NOMO-1 treated with DMSO at 0.1 percent for 48 hours (cell line): ENCODE data around the gene WHRN.

Experiments
- DNase-seq: peaks from one replicate; lab custom pipeline; 2025; ENCODE audit not compliant: unreplicated experiment; lab: John Stamatoyannopoulos, UW

Gene WHRN

GRCh38 chr9:114474425-114474824 lies 30.8 kb downstream of the WHRN start:
- no peak for DNase-seq

- no peak for DNase-seq
Measured at GRCh38 chr9:114473447-114473801, 31.8 kb downstream of the WHRN start.

GRCh38 chr9:114472765-114473446 lies 32.4 kb downstream of the WHRN start:
- no peak for DNase-seq

DNA sequence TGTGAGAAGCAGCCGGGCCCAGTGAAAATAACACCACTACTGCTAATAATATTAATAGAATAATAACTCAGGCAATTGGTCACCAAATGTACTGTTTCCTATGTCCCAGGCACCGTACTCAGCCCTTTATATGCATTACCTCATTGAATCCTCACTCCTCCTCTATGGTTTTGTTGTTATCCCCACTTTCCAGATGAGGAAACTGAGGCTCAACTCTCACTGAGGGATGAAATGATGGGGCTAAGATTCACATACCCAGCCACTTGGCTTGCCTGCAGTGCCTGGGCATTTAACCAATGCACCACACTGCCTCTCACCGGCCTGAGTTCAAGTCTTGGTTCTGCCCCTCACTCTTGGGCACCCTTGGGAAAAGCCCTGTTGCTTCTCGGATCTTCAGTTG lies 34.1 kb downstream of the WHRN start:
- no peak for DNase-seq

DNA sequence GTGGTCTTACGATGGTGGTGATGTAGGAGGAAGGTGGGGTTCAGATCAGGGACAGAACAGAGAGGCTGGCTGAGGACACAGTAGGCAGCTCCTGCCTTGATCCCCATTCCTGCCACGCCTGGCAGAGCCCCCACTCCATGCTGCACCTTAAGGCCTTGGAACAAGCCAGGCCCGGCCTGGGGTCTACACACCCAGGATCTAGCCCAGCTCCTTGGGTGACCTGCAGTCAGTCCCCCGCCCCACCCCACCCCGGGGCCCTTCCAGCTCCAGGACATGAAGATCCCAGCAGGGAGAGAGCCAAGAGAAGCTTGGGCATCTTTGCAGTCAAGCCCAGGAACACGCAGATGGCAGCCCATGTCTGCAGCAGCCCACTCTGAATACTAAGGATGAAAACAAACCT lies 34.7 kb downstream of the WHRN start:
- DNase-seq, result no peak

DNA sequence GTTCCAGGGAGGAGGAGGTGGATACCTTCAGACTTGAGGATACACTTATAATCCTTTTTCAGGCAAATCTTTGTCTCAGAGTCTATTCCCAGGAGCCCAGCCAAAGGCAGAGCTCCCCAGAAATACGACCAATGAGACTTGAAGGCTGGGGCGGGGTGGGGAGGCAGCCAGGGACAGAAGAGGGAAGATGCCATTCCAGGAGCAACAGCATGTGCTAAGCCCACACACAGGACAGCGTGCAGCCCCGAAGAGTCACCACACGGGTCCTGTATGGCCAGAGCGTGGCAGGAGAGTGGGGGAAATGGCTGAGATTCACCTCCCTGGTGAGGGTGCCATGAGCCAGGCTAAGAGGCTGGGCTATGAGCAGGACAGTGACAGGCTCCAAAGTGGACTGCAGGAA lies 35.2 kb downstream of the WHRN start:
- DNase-seq, result no peak

GRCh38 chr9:114469091-114469853 lies 36.0 kb downstream of the WHRN start:
- DNase-seq, result no peak

DNA sequence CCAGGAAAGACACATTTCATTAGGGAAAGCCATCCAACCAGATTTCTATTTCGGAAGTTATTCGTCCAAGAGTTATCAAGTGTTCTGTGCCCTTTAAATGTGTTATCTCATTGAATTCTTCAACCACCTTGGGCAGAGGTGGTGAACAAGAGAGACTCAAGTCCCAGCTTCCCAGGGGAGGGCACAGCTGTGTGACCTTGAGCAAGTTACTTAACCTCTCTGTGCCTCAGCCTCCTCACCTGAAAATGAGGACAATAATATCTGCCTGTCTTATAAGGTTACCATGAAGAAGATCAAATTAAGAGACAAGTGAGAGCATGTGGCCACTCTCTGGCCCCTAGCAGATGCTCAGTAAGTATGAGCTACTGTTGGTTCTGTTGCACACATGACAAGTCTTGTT lies 37.4 kb downstream of the WHRN start:
- DNase-seq, result no peak

DNA sequence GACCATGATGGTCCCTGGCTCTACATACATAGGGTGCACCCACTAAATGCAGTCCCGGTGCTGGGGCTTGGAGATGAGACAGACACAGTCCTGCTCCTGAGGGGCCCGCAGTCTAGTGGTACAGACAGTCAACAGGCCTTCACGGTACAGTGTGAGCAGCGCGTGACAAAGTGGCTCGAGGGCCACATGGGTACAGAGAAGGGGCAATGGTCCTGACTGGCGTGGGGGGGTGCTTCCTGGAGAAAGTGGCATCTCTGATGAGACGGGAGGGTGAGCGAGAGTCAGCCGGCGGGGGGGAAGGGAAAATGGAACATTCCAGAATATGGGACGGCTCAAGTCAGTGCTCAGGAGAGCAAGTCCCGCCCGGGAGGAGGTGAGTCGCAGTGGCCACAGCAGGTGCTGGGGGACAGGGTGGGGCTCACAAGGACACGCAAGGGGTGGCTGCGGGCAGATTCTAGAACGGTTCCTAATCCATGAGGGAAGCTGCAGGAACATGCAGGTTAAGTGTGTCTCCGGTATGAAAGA lies 38.0 kb downstream of the WHRN start:
- no peak for DNase-seq

GRCh38 chr9:114465906-114466900 lies 39.1 kb downstream of the WHRN start:
- DNase-seq, result no peak

- DNase-seq, result no peak
Measured at GRCh38 chr9:114465417-114465816, 39.9 kb downstream of the WHRN start.

DNA sequence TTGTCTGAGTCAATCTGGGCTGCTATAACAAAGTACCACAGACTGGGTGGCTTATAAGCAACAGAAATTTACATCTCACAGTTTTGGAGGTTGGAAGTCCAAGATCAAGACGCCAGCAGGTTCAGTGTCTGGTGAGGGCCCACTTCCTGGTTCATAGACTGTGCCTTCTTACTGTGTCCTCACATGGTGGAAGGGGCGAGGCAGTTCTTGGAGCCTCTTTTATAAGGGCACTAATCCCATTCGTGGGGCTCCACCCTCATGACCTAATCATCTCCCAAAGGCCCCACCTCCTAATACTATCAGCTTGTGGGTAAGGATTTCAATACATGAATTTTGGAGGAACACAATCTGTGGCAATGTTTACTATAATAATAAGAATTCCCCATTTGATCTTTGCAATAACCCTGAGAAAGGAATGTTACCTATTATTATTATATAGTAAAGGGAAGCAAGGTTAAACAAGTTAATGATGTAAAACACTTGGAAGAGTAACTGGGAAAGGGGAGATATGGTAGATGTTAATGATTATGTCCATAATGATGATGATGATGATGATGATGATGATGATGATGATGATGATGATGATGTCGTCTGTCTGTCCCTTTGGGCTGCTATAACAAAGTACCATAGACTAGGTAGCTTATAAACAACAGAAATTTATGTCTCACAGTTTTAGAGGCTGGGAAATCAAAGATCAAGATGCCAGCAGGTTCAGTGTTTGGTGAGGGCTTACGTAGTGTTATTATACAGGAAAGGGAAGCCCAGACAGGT lies 40.8 kb downstream of the WHRN start:
- DNase-seq, result no peak

GRCh38 chr9:114462791-114463190 lies 42.5 kb downstream of the WHRN start:
- DNase-seq, result no peak

DNA sequence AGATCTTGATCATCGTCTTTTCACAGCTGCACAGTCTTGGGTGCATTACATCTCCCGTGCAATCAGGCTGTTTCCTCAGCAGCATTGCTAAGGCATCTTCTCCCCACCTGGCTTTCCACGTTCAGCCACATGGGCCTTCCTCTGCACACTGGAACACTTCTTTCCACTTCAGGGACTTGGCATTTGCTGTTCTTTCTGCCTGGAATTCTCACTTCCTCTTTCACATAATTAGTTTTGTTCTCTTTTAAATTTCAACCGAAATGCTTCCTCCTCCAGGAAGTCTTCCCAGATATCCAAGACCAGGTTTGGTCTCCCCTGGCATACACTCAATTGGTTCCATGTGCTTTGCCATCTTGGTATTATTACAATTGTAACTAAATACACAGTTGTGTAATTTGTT lies 43.8 kb downstream of the WHRN start:
- peak; percentile 30 for DNase-seq

GRCh38 chr9:114460513-114461199 lies 44.6 kb downstream of the WHRN start:
- DNase-seq, result no peak

- no peak for DNase-seq
Measured at GRCh38 chr9:114459464-114459863, 45.8 kb downstream of the WHRN start.

DNA sequence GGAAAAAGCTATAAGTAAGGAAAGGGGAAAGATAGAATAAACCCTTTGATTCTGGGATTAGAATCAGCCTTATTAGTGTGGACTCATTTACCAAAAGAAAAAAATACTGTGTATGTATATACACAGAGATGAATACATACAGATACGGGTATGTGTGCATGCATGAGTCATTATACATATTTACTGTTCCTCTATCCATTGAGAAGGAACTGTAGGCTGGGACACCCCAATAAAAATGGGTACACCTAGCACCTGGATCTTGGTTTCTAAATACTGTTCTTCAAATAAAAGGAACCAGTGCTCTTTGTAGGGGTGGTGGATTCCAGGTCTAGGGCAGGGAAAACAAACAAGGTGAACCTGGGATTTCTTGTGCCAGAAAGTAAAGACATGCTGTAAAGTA lies 48.3 kb downstream of the WHRN start:
- no peak for DNase-seq

- no peak for DNase-seq
Measured at GRCh38 chr9:114454652-114455051, 50.6 kb downstream of the WHRN start.

DNA sequence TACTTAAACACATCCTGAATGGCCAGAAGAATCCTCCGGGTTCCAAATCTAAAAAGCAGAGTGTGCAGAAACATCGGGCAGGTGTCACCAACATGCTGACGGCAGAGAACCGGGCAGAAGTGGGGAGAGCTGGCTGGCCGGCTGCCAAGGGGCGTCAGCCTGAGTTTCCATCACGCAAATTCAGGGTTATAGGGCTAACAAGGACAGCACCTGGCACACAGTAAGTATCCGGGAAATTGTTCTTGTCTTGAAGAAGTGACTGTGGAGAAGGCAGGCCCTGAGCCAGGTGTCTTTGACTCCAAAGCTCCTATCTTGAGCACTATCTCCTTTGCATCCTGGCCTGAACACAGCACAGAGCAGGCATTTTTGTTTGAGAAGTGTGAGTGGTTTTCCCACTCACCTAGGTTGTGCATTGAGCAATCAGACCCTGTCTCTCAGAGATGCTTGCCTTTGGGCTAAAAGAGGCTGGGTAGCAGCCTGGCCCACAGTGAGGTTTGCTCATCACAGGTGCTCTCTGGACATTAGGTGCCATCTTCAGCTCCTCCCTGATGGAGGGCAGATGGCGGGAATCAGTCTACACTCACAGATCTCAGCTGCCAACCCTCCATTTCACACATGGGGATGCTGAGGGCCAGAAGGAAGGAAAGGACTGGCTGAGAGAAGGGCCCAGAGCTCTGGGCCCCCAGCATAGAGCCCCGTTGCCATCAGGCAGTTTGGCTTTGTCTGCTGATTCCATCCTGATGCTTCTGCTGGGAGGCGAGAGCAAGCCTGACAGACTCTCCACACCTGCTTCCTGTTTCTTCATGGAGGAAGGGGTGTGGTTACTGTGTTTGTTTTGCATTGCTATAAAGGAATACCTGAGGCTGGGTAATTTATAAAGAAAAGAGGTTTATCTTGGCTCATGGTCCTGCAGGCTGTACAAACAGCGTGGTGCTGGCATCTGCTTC lies 52.8 kb downstream of the WHRN start:
- peak; percentile 20 for DNase-seq
